HG03064 (cell line): Measurements from ENCODE around the gene NRP2.

ENCODE experiments used
- ATAC-seq: cut with Tn5 transposase; IDR thresholded peaks from one replicate; pipeline ENCODE4 v1.9.1; 2021; ENCODE audit warnings: low read depth; ENCODE audit not compliant: unreplicated experiment

The NRP2 gene

DNA sequence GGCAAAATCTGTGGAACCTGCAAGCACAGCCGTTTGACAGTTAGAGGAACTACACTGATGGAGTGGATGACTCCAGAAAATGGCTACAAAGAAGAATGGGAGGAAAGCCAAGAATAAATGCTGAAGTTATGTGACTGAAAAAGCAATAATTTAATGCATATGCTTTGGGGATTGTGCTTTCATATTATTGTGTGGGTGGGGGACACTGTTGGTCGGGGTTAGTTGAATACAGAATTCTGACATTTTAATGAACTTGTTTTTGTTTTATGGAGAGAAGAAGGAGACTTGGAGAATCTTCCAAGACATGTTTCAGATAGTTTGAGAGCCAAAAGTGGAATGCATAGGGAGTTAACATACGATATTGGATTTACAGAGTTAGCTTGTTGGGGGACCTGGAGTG is 68.5 kb downstream of the NRP2 start:
- no peak for ATAC-seq

DNA sequence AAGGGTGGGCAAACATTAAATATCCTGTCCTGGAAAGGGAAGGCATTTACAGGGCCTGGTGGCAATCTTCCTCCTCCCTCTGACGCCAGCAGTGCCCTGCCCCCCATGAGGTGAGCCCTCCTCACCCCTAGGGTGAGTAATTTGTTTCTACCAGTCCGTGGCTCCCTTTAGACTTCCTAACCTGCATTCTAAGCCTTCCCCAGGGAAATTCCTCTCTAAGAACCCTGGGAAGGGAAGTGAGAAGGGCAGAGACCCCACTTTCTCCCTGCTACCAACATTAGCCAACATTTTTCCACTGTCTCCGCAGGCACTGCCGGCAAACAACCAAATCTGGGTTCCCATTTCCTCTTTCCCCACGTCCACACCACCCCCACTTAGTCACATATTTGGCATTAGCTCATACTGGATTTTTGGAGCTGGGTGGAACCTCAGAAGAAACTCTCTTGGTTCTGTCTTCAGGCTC is 69.3 kb downstream of the NRP2 start:
- no peak for ATAC-seq

DNA sequence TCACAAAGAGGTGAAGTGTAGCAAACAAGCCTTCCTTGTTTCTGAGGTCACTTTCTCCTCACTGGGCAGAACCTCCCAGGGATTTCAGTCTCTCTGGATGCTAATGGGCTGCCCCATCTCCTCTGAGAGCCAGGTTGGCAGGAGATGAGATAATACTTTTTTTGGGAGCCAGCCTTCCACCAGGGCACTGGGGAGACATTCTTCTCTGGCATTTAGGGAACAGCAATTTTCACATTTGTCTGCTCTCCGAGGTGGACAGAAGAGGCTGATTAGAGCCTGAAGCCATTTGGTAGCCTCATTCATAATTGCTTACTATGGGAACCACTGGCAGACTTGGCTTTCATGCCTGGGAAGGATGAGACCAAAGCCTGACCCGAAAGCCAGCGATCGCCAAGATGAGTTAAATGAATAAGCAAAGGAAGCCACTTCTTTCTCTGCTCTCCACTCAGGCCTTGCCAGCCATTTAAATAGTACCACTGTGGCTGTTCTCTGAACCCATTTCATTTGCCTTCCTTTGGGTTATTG is 70.1 kb downstream of the NRP2 start:
- no peak for ATAC-seq

DNA sequence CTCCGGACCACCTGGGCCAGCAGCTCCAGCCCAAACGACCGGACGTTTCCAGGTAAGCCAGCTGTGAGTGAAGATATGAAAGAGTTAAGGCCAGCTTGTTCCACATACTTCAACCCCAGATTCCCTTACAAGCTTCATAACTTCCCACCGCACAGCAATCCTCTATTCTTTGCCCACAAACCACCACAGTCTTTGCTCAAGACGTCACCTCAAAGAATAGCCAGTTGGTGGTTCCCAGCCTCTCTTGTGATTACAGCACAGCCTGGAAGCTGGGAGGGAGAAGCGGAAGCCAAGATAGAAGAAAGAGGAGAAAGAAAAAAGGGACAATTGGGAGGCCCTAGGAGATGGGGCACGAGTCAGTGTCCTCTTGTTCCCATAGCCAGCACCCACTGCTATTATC is 70.6 kb downstream of the NRP2 start:
- ATAC-seq: no peak

DNA sequence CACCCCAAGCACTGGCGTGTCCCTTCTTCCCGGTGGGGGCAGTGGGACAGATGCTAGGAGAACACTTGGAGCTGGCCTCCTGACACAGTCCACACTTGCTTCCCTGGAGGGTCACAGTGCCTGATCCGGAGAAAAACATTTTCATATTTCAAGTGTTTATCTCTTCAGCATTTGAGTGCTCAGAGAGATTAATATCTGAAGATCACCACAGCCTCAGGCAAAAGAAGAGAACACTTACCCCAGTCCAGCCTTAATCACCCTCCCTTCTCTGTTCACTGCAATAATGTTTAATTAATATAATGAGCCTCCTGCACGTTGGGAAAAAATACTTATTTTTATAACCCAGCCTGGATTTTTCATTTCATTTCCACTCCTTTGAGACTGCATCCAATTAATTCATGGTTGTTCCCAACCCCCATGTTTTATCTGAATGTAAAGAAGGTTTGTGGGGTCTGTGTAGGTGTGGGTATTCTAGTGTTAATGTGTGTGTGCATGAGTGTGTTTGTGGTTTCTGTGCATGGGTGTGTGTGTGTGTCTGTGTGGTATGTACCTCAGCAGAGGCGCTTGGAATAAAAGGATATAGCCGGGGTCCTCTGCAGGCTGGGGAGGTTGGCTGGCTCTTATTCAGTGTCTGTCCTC is 72.1 kb downstream of the NRP2 start:
- no peak for ATAC-seq

DNA sequence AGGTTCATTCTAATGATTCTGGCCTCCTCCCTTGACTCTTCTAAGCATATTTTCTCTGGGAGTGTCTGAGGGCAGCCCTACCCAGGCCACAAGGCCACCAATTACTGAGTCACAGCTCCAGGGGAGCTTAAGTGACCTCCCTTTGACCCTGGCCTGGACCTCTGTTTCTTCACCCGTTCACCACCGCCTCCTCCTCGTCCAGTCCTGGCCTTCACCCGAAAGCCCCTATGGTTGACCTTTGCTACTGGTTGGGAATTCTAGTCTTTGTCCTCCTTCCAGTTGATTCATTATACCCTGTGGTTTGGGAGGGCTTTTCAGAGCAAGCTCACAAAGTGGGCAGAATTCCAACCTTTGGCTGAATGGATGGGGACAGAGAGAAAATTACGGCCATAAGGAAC is 72.6 kb downstream of the NRP2 start:
- no peak for ATAC-seq

DNA sequence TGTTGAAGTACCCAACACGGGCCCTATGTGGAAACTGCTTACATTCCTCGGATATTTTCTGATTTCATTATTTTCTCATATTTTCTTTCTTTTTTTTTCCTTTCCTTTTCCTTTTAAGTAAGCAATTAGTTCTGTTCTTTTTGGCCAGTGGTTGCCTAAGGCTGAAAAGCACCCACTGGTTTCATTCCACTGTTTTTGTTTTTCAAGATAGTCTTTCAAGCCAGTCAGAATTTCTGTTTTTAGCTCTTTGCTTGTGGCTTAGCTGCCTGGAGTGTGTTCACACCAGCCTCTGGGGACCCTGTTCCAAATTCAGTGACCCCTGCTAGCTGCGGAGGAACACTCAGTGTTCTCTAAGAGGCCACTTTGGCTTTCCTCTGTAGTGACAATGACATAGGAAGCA is 73.6 kb downstream of the NRP2 start:
- no peak for ATAC-seq

DNA sequence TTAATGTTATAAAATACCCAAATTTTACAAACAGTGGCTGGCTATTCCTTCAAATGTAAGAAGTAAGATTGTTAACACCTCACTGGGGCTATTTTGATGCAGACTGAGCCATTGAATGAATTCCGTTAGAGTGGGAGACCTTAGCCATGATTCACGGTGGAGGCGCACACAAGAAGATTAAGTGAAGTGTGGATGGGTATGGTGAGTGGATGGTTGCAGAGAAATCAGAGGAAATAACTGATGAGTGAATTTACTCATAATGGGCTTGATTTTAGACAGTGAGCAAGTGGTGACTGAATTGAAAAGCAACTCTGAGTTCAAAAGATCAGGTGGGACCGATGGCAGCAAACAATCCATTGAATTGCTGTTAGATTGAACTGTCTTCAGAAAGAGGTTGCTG is 75.0 kb downstream of the NRP2 start:
- no peak for ATAC-seq

DNA sequence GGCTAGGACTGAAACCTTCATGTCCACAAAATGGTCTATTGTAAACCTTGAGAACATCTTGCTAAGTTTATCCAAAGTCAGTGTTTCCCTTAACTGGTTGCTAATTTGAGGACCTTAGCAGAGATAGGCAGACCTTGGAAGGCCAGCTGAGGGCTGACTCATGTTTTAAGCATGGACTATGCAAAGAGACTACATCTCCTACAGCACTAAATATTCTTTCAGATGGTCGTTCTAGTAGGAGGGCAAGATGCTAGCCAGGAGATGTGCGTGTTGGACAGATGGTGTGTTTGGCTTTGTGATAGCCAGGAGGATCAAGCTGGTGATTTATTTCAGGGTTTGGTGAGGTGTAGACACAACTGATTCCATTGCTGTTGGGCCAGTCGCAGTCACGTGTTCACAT is 75.8 kb downstream of the NRP2 start:
- no peak for ATAC-seq

DNA sequence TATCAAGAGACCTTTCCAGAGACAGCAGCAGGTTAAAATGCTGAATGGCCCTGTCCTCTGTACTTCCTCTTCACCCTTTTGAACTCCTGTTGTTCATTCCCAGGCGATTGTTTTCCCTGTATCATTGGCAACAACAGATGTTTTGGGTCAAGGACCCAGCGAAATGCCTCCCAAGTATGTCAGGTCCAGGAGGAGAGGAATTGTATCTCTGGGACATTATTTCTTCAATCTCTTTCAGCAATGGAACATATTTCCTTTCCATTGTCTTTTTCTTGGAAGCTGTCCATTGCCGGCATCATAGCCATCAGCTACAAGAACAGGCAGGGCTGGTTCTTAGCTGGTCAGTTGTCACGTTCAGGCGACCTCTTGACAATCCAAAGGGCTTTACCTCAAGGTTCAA is 76.2 kb downstream of the NRP2 start:
- ATAC-seq: no peak

DNA sequence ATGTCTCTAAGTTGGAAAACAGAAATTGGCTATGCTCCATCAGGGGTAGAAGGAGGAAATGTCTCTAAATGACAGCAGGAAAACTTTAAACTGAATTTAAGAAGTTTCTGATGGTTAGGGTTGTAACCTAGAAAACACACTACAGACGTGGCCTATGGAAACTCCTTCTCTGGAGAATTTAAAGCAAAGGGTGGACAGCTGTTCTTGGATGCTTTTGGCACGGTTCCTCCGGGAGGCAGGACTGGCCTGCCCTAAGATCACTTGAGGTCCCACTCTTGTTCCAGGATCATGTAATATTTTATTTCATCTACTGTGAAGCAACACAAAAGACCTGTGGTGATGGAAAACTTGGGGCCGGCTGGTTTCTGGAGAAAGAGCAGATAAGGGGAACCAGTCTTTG is 77.0 kb downstream of the NRP2 start:
- ATAC-seq: no peak

DNA sequence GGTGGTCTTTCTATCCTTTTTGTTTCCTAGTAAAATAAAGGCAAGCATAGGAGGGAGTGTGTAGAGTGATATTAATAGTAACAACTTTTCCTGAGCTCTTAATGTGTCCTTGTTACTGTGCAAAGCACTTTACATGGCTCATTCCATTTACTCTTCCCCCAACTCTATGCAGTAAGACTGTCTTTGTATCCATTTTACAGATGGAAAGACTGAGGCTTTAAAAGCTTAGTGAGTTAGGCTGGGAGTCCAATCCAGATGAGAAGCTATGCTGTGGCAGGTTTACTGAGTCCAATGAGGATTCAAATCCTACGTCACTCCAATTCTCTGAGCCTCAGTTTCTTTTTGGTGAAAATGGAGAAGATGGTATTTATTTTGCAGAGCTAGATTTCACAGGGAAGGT is 77.4 kb downstream of the NRP2 start:
- ATAC-seq: no peak

DNA sequence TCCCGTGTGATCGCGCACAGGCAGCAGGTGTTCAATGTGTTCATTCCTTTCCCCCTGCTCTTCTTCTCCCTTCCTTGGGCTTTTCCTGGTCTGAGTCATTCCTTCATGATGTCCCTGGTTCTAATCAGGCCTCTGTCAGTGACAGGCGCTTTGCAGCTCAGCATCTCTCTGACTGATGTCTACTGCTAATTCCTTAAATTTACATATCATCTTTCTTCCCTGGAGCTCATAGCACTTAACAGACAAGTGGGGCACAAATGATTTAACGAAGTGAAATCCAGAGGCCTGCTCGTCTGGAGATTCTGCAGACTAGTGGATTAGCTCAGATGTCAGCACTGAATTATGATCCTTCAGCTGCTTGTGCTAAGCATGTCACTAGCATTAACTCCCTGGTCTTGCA is 77.9 kb downstream of the NRP2 start:
- no peak for ATAC-seq

DNA sequence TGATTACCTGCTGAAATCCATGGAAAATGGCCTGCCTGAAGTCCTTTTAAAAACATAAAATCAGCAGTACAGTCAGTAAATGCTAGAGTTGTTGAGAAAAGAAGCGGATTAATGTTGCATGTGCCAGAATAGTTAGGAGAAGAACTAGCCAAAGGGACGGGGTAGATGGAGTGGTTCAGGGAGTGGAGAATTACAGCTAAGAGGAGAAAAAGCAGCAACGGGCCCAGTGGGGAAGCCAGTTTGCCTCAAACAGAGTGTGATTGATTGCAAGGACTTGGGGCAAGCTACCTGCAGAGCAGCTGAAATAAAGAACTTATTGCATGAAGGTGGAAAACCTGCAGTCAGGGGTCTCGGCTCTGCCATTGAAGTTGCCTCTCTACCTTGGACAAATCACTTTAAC is 79.1 kb downstream of the NRP2 start:
- ATAC-seq: no peak

DNA sequence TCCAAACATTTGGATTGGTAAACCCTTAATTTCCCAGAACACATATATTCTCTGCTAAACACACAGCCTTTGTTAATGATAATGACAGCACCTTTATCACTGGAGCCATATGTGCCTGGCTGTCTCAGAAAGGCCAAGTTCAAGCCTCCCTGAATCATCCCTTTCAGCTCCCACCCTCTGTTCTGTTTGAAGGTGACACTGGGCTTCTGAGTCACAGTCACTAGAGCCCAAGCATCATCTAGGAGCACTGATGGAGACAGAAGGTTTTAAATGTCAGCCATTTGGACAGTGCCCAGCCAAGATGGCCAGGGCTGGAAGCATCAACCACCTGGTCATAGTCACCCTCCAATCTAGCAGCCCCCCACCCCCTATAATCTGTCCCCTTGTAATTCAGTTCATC is 80.6 kb downstream of the NRP2 start:
- no peak for ATAC-seq

DNA sequence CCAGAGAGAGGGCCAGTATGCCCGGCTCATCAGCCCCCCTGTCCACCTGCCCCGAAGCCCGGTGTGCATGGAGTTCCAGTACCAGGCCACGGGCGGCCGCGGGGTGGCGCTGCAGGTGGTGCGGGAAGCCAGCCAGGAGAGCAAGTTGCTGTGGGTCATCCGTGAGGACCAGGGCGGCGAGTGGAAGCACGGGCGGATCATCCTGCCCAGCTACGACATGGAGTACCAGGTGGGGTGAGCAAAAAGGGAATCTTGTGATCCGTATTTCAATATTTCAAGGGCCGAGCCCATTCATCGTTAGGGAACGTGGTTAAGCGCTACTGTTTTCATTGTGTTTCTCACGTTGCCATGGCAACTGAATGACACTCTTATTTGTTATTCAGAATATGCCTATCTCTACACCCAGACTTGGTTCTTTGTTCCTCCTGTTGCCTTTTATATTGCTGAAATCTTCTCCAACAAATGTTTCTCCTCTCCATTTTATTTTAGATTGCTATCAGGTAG is 81.5 kb downstream of the NRP2 start:
- no peak for ATAC-seq

DNA sequence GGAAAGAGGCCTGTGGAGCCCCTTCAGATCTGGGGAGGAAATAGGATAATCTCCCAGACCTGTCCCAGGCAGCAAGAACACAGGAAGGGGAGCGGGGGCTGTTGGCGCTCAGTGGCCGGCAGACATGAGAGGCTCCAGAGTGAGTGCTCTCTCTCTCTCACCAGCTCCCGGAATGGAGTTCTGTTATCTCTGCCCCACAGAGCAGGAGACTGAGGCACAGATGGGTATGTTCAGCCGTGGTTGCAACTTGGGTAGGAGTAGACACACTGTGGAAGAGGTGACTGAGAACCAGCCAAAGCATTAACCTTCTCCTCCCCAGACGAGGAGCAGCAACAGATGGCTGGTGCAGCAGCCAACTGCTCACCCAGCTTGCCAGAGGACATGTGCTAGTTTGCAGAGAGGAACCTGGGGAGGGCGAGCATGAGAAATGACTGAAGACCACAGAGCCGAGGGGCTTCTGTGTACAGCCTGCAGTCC is 82.0 kb downstream of the NRP2 start:
- ATAC-seq: no peak

DNA sequence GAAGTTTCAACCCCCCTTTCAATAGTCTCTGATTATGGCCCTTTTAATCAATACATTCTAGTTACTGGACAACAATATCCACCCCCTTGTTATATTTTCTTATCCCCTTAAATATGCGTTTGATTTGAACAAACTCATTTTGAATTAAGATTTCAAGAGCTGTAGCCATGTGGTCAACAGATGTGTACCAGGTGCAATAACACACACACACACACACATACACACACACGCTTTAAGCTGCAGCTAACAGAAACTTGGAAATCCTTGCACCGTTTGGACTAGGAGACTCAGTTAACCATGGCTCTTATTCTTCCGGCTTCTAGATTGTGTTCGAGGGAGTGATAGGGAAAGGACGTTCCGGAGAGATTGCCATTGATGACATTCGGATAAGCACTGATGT is 82.8 kb downstream of the NRP2 start:
- no peak for ATAC-seq

DNA sequence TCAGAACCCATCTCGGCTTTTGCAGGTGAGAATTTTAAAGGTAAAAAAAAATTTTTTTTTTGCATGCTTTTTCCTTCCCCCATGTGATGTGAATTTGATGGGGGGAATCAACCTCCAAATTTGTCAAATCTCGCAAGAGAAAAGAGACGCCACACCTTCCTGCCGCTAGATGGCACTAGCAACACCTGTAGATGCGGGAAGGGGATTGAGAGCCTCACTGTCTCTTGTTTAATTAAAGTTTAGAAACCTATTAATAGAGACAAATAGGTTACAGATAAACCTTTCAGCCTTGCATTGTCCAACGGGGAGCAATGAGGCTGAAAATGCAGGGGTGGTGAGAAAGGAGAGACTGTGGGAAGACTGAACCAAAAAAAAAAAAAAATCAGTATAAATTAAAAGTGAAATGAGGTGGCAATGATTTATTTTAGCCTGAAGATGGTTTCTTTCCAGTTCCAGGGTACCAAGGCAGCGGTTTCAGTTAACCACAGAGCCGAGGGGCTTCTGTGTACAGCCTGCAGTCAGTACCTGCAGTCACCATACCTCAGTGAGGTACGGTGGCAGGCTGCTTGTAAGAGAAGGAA is 84.6 kb downstream of the NRP2 start:
- ATAC-seq: no peak

DNA sequence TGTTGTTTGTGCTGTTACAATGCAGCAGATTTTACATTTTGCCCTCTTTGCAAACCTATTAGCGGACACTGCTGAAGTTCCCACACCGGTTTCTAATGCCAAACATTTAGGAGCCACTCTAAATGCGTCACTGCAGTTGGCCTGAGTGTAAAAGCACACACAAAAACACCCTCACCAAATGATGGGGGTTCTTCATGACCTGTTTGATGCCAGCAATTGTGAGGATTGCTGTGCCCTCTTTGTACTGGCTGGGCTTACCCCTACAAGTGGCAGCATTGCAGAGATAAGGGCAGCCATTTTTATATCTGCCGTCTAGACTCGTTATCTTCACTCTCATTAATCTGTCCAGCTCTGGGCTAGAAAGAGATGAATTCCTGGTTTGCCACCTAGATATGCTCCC is 85.3 kb downstream of the NRP2 start:
- ATAC-seq: no peak

DNA sequence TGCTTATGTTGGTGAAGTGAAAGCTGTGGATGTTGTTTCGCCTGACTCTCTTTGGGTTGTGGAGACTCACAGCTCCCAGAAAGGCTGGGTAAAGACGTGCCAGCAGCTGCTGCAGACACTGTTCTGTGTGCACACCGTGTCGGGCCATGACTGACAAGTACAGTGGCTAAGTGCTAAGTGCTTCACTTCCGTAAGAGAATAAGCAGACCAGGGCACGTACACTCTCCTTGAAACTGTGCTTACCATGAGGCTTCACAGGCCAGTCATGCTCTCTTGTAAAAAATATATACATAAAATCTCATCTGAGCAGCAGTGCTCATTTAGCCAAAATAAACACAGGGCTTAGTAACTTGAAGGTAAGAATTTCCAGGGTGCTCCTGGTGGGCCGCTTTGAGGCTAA is 86.0 kb downstream of the NRP2 start:
- ATAC-seq: no peak

DNA sequence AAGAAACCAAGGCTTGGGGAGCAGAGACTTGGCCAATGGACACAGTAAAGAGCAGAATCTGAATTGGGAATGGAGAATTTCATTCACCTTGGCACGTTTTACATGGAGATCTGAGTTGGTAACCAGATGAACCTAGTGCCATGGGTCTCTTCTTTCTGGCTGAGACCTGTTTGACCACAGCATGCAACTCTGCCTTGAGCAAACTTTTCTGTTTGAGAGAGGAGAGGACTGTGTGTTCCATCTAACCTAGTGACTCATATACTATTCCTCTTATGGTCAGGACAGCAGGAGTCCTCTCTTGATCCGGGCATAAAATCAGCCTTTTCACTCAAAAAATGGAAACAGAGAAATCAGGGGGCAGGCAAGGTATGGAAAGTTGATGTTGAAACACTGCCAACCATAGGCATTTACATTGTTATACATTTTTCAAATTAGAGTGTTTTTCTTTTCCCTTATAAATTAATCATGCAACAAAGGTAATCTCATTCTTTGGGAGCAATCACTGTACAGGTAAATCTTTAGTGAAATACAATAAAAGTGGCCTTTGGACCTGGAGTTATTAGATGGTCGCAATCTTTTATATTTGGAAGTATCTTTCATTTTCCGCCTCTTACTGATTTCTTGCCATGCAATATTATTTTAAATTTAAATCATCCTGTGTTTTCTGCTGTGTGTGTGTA is 86.7 kb downstream of the NRP2 start:
- ATAC-seq: no peak
